ENCODE data around the gene TRIOBP.
A peak's percentile ranks its signal among the peaks of the same experiment; 100 is the strongest.
"Not testable (repeated sequence)": the region's sequence is repeated elsewhere in the genome, so short reads cannot be mapped to it uniquely, and the experiment has no call there.

The TRIOBP gene

DNA sequence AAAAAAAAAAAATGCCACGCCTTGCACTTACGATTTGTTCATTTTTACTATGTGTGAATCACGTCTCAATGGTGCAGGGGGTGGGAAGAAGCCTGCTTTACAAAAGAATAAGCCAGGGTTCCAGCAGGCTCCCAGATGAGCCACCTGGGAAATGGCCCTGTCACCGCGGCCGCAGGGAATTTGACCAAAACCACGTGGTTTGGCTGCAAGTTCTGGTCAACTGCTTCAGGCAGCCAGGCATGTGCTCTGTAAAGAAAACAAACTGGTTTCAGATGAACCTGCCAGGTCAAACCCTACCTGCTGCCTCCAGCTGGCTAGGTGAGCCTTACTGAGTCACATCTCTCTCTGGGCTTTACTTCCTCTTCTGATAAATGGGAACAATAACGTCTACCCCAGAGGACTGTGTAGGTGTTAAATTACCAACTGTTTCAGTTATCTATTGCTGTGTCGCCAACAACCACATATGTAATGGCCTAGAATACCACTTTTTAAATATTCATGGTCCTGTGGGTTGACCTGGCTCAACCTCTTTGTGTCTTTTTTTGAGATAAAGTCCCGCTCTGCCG is 80.4 kb downstream of the TRIOBP start:
- DNase-seq (ENCODE audit: low spot score), result peak; percentile 75

DNA sequence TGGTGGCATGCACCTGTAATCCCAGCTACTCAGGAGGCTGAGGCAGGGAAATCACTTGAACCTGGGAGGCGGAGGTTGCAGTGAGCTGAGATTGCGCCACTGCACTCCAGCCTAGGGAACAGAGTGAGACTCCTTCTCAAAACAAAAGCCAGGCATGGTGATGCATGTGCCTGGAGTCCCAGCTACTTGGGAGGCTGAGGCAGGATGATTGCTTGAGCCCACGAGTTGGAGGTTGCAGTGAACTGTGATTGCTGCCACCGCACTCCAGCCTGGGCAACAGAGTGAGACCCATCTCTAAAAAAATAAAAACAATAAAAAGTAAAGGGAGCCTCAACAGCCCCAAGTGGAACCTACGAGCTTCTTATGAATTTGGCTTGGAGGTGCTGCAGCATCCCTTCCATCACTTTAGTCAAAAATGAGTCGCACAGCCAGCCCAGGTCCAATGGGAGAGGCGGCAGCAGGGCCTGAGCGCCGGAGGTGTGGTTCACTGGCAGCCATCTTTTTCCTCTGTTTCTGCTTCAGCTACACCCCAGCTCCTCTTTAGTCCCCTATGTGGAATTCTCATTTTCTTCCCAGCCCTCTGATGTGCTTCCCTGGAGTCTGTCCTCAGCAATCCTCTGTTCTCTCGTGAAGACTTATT is 81.6 kb downstream of the TRIOBP start:
- no peak for DNase-seq (ENCODE audit: low spot score)

DNA sequence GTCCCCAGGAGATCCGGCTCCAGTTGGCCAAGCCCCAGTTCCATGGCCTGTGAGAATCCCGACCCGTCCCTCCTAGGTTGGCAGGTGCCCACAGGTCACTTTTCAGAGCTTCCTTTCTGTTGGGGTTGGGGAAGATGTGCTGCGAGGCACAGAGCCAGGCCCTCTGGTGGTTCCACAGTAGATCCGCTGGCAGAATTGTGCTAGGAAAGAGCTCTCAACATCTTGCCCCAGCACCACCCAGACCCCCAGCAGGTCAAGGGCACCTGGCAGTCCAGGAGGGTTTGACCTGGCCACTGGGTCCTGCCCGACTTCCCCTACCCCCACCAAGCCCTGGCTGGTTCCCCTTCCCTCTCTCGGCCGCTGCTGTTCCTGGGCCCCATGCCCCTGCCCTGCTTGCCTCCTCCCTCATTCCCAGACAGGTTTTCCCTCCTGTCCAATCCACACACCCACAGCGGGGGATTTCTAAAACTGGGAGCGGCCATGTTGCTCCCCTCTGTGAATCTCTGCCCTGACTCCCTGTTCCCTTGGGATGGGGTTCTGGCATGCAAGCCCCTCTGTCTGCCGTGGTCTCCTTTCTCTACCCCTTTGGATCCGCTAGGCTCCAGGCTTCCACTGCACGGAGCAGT is 84.7 kb downstream of the TRIOBP start:
- DNase-seq (ENCODE audit: low spot score), result no peak

DNA sequence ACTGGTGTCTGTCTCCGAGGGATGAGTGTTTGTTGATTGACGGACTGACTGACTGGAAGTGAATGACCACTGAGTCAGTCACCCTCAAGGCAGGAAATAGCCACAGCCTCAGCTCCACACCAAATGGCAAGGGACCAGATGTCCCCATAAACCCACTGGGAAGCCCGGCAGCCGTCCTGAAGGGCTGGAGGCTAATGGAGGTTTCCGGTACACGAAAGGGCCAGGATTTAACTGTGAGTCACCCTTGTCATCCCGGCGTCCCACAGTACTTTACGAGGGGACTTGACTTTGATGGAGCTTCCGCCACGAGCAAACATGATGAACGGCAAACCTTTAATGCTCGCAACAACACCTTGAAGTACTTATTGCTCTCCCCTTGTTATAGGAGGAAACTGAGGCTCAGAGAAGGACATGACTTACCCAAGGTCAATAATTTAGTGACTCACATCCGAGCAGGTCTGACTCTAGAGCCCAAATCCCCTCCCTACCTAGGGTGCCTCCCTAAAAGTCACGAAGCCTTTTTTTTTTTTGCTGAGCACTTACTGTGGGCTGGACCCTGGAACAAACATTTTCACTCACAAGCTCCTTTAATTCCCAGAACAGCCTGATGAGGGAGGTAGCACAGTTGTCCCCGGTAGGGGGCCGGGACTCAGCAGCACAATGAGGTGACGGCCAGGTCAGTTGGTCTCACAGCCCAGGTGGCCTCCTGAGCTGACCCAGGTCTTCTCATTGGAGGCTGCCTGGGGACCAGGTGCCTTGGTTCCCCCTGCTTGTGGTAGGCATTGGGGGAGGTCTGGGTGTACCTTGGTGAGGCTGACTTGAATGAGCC is 85.7 kb downstream of the TRIOBP start:
- DNase-seq (ENCODE audit: low spot score), result no peak

DNA sequence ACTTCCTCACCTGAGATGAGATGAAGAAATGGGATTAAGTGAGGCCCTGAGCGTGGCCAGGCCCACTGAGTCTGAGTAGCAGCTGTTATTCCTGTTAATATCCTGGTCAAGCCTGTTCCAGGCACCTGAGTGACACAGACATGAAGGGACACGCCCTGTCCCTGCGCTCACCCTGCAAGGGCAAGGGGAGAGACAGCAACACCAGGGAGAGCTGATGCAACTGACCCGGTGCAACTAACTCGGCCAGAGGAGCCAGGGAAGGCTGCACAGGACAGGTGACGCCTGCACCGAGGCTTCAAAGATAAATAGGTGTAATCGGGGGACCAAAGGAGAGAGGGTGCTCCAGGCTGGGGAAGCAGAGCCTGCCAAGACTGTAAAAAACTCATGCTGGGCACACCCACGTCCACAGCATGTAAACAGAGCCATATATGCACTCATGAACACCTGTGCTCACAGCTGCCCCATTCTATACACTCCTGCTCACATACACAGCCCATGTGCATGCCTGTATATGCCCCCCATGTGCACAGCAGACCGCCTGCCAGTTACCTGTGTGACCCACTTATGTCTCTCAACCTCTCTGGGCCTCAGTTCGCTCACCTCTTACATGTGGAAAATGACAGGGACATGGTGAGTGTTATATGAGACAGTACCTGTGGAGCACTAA is 88.1 kb downstream of the TRIOBP start:
- no peak for DNase-seq (ENCODE audit: low spot score)

DNA sequence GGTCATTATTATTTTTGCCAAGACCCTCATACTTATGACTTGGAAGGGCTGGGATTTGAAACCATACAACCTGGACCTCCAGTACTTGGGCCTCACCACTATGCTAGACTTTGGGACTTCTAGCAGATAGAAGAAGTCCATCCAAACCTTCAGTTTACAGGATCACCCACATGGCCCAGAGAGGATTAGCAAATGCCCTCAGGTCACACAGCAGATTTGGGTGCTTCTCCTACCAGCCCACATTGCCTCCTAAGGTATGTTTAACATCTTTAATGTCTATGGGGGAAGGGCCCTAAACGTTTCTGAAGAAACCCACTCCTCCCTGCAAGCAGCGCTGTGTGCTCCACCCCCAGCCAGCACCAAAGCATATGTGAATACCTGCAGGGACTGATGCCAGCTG is 93.4 kb downstream of the TRIOBP start:
- DNase-seq (ENCODE audit: low spot score), result no peak

DNA sequence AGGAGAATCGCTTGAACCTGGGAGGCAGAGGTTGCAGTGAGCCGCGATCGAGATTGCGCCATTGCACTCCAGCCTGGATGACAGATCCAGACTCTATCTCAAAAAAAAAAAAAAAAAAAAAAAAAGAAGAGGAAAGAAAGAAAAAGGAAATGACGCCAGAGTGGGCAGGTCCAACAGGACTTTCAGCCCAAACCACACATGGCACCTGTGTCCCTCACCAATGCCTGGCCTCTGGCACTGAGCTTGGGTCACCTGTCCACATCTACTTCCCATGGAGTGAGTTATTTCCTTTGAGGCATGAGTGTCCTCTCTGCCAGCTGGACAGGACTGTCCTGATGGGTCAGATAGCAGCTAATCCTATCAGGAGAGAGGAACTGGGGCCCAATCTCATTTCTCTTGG is 95.6 kb downstream of the TRIOBP start:
- no peak for DNase-seq (ENCODE audit: low spot score)

DNA sequence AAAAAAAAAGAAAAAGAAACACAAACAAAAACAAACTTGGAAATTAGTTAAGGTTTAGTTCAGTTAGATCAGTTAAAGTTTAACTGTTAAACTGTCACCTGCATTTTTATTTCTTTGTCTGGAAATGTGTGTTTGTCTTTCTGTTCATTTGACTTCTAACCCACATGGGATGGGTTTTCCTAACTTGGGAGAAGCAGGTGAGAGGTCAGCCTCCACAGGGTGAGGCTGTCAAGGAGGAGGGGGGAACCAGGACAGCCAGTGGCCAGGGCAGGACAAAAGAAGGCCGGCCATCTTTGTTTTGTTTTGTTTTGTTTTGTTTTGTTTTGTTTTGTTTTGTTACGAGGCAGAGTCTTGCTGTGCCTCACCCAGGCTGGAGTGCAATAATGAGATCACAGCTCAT is 97.5 kb downstream of the TRIOBP start:
- DNase-seq (ENCODE audit: low spot score), result no peak

DNA sequence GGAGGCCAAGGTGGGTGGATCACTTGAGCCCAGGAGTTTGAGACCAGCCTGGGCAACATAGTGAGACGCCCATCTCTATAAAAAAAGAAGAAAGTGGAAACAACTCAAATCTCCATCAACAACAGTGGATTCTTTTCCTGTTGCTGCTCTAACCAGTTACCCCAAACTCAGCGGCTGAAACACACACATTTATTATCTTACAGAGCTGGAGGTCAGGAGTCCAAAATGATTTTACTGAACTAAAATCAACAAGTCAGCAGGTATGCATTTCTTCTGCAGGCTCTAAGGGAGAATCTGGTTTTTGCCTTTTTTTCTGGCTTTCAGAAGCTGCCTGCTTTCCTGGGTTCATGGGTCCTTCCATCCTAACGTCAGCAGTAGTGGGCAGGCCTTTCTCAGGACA is 99.2 kb downstream of the TRIOBP start:
- no peak for DNase-seq (ENCODE audit: low spot score)

DNA sequence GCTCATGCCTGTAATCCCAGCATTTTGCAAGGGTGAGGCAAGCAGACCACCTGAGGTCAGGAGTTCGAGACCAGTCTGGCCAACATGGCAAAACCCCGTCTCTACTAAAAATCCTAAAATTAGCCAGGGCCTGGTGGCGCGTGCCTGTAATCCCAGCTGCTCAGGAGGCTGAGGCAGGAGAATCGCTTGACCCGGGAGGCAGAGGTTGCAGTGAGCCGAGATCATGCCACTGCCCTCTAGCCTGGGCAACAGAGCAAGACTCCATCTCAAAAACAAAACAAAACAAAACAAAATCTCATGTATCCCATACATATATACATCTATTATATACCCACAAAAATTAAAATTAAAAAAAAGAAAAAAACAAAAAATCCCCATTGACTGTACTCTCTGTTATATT is 100.4 kb downstream of the TRIOBP start:
- not testable (repeated sequence) for DNase-seq (ENCODE audit: low spot score)

DNA sequence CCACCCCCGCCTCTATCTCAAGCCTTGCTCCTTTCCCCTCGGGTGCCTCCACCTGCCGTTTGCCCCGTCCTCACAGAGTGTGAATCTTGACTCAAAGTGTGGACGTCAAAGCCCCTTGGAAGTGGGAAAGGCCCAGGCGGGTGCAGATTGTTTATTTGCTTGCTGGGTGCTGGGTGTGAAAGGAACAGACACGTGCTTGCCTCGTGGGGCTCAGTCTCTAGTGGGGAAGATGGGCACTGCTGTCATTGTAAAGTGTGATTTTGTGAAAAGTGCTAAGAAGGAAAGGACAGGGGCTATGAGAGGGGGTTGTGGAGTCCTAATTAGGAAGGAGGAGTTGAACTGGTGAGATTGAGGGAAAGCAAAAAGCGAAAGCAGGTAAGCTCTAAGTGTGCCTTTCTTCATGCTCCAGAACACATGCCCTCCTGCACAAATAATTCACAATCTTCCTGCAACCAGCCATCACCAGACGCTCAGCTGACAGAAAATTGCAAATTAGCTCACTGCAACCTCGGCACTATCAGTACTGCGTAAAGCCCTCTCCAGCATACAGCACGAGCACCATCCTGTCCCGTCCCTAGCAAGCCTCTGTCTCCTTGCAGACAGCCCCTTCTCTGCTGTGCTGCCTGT is 101.1 kb downstream of the TRIOBP start:
- DNase-seq (ENCODE audit: low spot score), result no peak

DNA sequence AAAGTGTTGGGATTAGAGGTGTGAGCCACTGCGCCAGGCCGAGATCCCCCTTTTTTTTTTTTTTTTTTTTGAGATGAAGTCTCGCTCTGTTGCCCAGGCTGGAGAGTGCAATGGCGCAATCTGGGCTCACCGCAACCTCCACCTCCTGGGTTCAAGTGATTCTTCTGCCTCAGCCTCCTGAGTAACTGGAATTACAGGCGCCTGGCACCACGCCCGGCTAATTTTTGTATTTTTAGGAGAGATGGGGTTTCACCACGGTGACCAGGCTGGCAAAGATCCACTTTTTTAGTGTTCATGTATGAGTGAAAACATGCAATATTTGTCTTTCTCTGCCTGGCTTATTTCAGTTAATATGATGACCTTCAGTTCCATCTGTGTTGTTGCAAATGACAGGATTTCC is 103.1 kb downstream of the TRIOBP start:
- not testable (repeated sequence) for DNase-seq (ENCODE audit: low spot score)

DNA sequence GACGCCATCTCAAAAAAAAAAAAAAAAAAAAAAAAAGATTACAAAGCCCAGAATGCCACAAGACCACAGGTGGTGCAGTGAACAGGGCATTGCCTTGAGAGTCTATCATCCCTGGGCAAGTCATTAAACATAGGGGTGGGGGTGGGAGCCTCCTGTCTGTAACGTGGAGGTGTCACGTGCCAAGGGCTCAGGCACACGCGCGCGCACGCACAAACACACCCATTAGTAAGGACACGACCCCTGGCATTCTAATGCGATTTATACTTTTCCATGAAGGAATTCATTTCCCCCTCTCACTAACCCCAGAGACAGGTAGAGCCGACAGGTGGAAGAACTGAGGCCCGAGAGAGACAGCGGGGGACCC is 105.1 kb downstream of the TRIOBP start:
- no peak for DNase-seq (ENCODE audit: low spot score)

DNA sequence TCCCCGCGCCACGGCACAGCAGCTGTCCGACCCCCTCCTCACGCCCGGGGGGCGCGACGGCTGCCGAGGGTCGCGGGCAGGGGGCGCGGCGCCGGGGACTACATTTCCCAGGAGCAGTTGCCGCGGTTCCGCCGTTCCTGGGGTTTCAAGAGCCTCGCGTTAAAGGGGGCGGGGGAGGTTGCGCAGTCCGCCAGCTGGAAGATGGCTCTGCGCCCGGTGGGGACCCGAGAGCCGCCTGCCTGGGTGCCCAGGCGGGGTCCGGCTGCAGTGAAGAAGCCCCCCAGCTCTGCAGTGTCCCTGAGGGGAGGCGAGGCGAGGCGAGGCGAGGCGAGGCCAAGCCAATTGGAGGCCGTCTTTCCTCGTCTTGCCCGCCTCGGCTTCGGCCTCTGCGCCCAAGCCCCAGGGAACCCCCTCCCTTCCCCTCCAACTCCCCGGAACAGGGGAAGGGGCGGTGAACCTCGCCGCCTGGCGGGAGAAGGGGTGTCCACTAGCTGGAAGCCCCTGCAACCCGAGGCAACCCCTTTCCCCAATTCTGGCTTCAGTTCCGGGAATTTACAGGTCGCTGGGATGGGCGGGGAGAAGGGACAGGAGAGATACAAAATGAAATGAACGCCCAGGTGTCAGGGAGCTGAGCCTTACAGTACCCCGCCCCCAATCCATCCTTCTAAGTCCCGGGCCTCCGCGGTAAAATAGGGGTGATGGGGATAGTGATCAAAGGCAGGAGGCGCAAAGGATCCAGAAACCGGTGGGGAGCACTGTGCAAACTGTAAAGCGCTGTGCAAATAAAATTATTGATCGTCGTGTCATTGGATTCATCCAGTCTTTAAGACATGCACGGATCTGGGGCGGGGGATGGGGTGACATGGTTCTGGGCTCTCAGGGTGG is 105.7 kb downstream of the TRIOBP start:
- DNase-seq (ENCODE audit: low spot score), result peak; percentile 75

DNA sequence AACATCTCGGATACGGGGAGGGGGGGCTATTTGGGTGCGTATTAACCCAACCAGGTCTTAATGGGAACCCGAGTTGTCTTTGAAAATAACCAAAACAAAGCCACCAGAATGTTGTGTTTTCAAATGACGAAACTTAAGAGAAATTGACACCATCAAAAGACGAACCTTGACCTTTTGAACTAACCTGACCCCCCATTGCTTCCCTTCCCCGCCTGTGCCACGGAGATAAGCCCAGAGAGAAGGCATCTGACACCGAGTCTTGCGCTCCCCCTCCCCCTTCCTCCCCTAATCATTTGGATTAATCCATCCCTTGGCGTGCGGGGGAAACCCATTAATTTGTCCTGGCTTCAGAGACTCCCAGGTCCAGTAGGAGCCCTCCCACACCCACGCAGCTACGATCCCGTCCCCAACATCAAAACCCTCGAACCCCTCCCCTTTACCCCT is 106.4 kb downstream of the TRIOBP start:
- DNase-seq (ENCODE audit: low spot score), result no peak

DNA sequence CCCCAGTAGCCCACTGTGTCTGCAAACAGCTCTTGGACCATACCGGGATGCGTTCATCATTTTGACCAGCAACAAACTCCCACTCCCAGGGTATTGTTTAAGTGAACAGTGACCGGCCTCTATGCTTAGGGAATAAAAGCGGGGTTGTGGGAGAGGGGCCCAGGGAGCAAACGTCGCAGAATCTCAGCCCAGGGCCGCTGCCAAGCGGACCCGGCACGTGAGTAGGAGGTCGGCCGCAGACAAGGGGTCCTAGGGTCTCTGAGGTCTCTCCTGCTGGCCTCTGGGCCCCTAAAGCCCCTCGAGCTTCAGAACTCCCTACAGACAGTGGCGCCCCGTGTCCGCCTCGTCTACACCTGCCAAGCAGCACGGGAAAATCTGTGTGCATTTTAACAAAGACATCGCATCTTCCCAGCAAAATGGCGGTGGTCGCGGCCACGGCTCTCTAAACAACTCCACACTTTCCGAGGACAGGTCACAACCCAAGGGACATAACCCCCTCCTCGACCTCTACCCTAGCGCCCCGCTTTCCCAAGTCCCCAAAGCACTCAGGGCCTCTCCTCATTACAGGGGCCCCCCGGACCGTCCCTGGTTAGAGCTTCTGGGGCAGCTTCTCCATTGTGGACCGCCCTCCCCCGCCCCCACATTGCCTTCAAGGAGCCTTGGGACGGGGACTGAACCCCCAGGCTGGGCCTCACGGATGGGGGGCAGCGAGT is 106.9 kb downstream of the TRIOBP start:
- no peak for DNase-seq (ENCODE audit: low spot score)

DNA sequence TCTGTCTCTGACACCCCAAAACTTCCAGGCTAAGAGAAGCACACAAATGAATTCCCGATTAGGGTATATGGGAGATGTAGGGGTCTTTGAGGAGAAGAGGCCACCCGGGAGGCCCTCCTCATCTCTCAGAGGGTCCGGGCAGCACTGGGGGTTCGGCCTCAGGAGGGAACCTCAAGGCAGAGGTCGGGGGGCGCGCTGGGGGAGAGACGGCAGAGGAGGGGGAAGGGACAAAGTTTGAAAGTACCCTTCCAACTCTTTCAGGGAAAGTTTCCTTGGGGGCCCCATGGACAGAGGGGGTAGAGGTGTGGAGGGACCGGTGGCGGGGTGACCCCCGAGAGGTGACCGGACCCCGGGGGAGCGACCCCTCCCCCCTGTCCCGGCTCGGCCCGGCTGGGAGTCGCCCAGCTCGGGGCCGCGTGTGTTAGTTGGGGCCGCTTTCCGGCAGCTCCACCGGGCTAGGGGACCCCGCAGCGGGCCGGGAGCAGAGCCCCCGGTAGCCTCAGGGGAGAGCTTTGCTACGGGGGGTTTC is 107.6 kb downstream of the TRIOBP start:
- no peak for DNase-seq (ENCODE audit: low spot score)

DNA sequence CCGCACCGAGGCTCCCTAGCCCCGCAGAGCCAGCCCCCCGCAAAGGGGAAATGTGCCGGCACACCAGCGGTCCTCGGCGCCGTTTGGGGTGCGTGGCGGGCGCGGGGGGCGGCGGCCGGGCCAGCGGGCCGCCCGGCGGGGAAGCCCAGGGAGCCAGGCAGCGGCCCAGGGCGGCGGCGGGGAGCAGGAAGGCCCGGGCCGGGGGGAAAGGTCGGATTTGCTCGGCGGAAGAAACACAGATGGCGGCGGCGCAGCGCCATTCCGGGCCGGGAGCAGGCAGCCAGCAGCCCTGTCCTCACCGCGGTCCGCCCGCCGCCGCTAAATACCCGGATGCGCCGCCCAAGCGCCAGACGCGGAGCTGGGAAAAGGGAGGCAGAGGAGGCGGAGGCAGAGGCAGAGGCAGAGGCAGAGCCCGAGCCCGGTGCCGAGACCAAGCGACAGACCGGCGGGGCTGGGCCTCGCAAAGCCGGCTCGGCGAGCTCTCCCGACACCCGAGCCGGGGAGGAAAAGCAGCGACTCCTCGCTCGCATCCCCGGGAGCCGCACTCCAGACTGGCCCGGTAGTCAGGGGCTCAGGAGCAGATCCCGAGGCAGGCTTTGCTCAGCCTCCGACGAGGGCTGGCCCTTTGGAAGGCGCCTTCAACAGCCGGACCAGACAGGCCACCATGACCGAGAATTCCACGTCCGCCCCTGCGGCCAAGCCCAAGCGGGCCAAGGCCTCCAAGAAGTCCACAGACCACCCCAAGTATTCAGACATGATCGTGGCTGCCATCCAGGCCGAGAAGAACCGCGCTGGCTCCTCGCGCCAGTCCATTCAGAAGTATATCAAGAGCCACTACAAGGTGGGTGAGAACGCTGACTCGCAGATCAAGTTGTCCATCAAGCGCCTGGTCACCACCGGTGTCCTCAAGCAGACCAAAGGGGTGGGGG is 108.3 kb downstream of the TRIOBP start:
- peak; percentile 93 for DNase-seq (ENCODE audit: low spot score)

DNA sequence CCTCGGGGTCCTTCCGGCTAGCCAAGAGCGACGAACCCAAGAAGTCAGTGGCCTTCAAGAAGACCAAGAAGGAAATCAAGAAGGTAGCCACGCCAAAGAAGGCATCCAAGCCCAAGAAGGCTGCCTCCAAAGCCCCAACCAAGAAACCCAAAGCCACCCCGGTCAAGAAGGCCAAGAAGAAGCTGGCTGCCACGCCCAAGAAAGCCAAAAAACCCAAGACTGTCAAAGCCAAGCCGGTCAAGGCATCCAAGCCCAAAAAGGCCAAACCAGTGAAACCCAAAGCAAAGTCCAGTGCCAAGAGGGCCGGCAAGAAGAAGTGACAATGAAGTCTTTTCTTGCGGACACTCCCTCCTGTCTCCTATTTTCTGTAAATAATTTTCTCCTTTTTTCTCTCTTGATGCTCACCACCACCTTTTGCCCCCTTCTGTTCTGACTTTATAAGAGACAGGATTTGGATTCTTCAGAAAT is 109.0 kb downstream of the TRIOBP start:
- no peak for DNase-seq (ENCODE audit: low spot score)

Data from AG08396 (cell line).